Stimulated activated naive B cell treated with anti-CD40 and anti-IgM and Interleukin-4, amounts not matched to agents 10 μg/mL and 1 μg/mL and 100 μg/mL, for 72 hours (primary cell): ENCODE data around the gene DUS1L.

ENCODE experiments used
- ATAC-seq, 2 donors: fragments of 150-1000 bp; cut with Tn5 transposase; replicated peaks; 2 replicates each; pipeline ENCODE4 v1.10.0; 2021; ENCODE audit warnings: moderate library complexity in 1 of 2
- DNase-seq: peaks from one replicate; pipeline ENCODE4 v3.0.0; 2021
- H3K27ac Mint-ChIP-seq: one replicate; pipeline ENCODE4 v1.8.0; 2022; ENCODE audit warnings: mild to moderate bottlenecking, mixed read lengths
- H3K27me3 Mint-ChIP-seq, 2 donors: one replicate each; pipeline ENCODE4 v1.8.0; 2022; ENCODE audit warnings: mixed read lengths in 2 of 2
- H3K36me3 Mint-ChIP-seq, 2 donors: one replicate each; pipeline ENCODE4 v1.8.0; 2022; ENCODE audit warnings: mixed read lengths in 2 of 2, mild to moderate bottlenecking in 1 of 2
- H3K4me1 Mint-ChIP-seq, 2 donors: one replicate each; pipeline ENCODE4 v1.8.0; 2022; ENCODE audit warnings: mixed read lengths in 2 of 2, mild to moderate bottlenecking in 1 of 2
- H3K4me3 Mint-ChIP-seq, 2 donors: one replicate each; pipeline ENCODE4 v1.8.0; 2022; ENCODE audit warnings: mild to moderate bottlenecking in 2 of 2, mixed read lengths in 2 of 2, moderate library complexity in 1 of 2
- H3K9me3 Mint-ChIP-seq, 2 donors: one replicate each; pipeline ENCODE4 v1.8.0; 2022; ENCODE audit warnings: mixed read lengths in 2 of 2, mild to moderate bottlenecking in 1 of 2

The DUS1L gene

DNA sequence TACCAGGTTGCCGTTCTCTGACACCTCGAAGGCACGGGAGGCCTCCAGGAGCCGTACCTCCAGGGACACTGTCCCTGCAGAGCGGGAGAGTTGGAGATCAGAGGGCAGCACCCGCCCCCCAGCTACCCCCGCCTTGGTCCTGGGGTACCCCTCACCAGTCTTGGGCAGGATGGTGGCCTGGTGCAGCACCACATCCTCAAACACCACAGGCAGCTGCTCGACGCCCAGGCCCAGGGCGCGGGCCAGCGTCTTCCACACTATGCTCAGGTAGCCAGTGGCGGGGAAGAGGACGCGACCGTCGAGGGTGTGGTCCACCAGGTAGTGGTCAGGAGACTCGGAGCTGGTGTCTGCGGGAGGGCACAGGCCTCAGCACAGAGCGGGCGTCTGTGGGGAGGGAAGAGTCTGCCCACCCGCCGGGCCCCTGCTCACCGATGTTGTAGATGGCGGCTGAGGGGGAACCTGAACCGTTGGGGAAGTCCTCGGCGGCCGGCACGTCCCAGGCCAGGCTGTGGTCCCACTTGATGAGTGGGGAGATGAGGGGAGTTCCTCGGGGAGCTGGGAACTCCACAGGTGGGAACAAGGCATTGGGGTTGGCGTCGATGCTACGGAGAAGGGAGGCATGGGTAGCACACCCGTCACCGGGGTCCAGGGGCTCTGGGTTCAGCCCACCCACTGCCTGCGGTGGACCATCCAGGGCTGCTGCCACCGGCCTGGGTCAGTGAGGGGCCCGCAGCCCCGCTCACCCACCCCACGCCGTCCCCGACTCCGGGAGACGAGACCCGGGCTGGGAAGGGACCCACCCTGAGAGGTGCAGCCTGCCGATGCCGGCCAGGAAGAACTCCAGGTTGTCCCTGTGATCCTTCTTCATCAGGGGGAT, 22.6 kb upstream of the DUS1L start:
- H3K27ac Mint-ChIP-seq, result no peak overlapping the region
- no peak for DNase-seq
- H3K4me3 Mint-ChIP-seq, result no peak overlapping the region
- H3K27me3 Mint-ChIP-seq, result no peaks in the 10 kb centered on the region
- ATAC-seq, result no peak
- no peaks in the 10 kb centered on the region for H3K9me3 Mint-ChIP-seq
- peaks cover 30 to 33% of the 10 kb centered on the region in 2 donors for H3K36me3 Mint-ChIP-seq
- H3K4me1 Mint-ChIP-seq, result peaks cover 1 to 3% of the 10 kb centered on the region in 2 donors

- Mint-ChIP-seq H3K9me3 (no peaks in the 10 kb centered on the region), H3K4me1 (peaks cover 0 to 2% of the 10 kb centered on the region in 2 donors), H3K27me3 (no peaks in the 10 kb centered on the region), H3K4me3 (no peak overlapping the region), H3K36me3 (peaks cover 34 to 41% of the 10 kb centered on the region in 2 donors), H3K27ac (no peak overlapping the region)
- DNase-seq, result no peak
- no peak for ATAC-seq
Measured at GRCh38 chr17:82086941-82087906, 21.6 kb upstream of the DUS1L start.

- no peaks in the 10 kb centered on the region for H3K27me3 Mint-ChIP-seq
- H3K9me3 Mint-ChIP-seq, result no peaks in the 10 kb centered on the region
- no peak overlapping the region for H3K27ac Mint-ChIP-seq
- peaks cover 0 to 2% of the 10 kb centered on the region in 2 donors for H3K4me1 Mint-ChIP-seq
- peaks cover 35 to 38% of the 10 kb centered on the region in 2 donors for H3K36me3 Mint-ChIP-seq
- DNase-seq (no peak), ATAC-seq (no peak)
- no peak overlapping the region for H3K4me3 Mint-ChIP-seq
Measured at GRCh38 chr17:82085931-82086764, 20.5 kb upstream of the DUS1L start.

DNA sequence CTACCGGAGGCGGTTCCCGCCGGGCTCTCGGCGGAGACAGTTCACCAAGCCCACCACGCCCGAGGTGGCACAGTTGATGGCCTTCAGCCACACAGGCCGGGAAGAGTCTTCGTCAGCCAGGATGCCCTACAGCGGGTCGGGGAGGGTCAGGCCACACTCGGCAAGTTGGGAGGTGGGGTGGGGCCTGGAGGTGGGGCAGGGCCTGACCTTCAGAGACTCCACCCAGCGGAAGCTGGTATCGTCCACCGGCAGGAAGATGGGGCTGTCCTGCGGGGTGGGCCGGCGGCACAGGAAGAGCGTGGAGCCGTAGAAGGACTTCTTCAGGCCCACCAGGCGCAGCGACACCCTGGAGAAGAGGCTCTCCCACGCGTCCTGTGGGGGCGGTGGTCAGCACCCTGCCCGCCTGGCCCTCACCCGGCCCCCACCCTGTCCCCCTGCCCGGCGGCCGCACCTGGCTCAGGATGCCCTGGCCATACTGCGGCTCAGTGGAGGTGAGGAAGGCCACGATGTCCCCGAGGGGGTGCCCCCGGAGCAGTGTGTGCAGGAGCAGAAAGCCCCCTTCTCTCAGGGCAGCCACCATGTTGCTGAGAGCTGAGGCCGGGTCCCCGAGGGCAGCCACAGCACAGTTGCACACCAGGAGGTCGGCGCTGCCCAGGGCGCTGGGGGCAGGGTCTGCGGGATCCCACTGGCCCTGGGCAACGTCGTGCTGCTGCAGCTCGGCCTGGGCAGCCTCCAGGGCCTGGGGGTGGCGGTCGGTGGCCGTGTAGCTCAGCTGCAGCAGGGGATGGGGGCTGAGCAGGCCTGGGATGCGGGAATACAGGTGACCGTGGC, 19.6 kb upstream of the DUS1L start:
- peak overlapping the region in 1 of 2 donors; percentile 14 for H3K4me3 Mint-ChIP-seq
- no peak for DNase-seq
- ATAC-seq, result no peak
- H3K27ac Mint-ChIP-seq, result no peak overlapping the region
- no peaks in the 10 kb centered on the region for H3K9me3 Mint-ChIP-seq
- H3K4me1 Mint-ChIP-seq, result peaks cover 0 to 2% of the 10 kb centered on the region in 2 donors
- no peaks in the 10 kb centered on the region for H3K27me3 Mint-ChIP-seq
- H3K36me3 Mint-ChIP-seq, result peaks cover 38 to 44% of the 10 kb centered on the region in 2 donors

DNA sequence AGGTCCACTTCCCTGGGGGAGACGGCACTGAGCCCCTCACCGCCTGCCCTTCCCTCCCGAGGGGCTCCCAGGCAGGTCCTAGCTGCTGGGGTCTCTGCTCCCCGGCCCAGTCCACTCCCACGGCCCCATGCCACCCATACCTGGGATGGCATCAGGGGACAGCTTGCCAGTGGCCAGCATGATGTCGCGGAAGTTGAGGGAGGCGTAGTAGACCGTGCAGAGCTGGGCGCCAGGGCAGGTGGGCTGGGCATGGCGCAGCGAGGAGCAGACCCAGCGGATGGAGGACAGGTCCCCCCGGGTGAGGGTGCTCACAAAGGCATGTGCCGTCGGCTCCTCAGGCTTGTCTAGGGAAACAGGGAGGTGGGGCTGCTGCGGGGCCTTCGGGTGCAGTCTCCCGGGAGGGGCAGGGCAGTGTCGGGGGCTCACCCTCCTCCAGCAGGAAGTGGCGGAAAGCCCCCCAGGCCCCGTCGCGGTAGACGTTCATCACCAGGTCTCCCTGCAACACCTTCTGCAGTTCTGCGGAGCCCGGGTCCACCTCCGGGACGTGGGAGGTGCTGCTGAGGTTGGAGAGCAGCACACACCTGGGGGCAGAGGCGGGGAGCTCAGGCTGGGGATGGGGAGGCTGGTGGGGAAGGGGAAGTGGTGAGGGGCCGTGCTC, 18.9 kb upstream of the DUS1L start:
- H3K36me3 Mint-ChIP-seq, result peaks cover 43 to 50% of the 10 kb centered on the region in 2 donors
- ATAC-seq (no peak), DNase-seq (no peak)
- H3K4me1 Mint-ChIP-seq, result peaks cover 0 to 2% of the 10 kb centered on the region in 2 donors
- no peak overlapping the region for H3K4me3 Mint-ChIP-seq
- H3K9me3 Mint-ChIP-seq, result no peaks in the 10 kb centered on the region
- no peak overlapping the region for H3K27ac Mint-ChIP-seq
- H3K27me3 Mint-ChIP-seq, result no peaks in the 10 kb centered on the region

GRCh38 chr17:82083533-82084359, 18.1 kb upstream of the DUS1L start:
- peaks cover 48 to 49% of the 10 kb centered on the region in 2 donors for H3K36me3 Mint-ChIP-seq
- H3K9me3 Mint-ChIP-seq, result no peaks in the 10 kb centered on the region
- no peak for DNase-seq
- H3K4me1 Mint-ChIP-seq, result peaks cover 0 to 2% of the 10 kb centered on the region in 2 donors
- no peak overlapping the region for H3K4me3 Mint-ChIP-seq
- peak overlapping the region; percentile 31 for H3K27ac Mint-ChIP-seq
- no peaks in the 10 kb centered on the region for H3K27me3 Mint-ChIP-seq
- no peak for ATAC-seq

- peaks cover 48% of the 10 kb centered on the region in 2 donors for H3K36me3 Mint-ChIP-seq
- H3K9me3 Mint-ChIP-seq, result no peaks in the 10 kb centered on the region
- DNase-seq (no peak), ATAC-seq (no peak)
- H3K4me3 Mint-ChIP-seq, result no peak overlapping the region
- H3K27me3 Mint-ChIP-seq, result no peaks in the 10 kb centered on the region
- peaks cover 2 to 3% of the 10 kb centered on the region in 2 donors for H3K4me1 Mint-ChIP-seq
- peak overlapping the region; percentile 31 for H3K27ac Mint-ChIP-seq
Measured at GRCh38 chr17:82083009-82083408, 17.4 kb upstream of the DUS1L start.

DNA sequence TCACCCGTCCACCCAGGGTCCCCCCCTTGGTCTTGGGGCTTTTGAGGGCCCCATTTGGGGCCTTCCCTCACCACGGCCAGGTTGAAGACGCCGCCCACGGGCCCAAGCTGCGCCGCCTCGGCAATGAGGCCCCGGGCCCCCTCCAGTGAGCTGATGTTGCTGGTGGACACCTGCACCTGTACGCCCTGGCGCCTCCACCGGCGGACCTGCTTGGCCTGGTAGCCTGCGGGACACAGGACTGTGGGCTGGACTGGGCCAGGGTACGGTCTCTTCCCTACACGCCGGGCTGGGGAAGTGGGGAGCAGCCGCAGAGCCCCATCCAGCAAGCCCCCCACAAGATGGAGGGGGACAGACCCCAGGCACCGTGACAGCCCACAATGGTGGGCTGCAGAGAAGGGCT, 16.9 kb upstream of the DUS1L start:
- no peak for ATAC-seq
- Mint-ChIP-seq H3K4me3 (no peak overlapping the region), H3K27ac (no peak overlapping the region), H3K9me3 (no peaks in the 10 kb centered on the region), H3K36me3 (peaks cover 50 to 52% of the 10 kb centered on the region in 2 donors), H3K4me1 (peaks cover 2 to 6% of the 10 kb centered on the region in 2 donors), H3K27me3 (no peaks in the 10 kb centered on the region)
- no peak for DNase-seq

DNA sequence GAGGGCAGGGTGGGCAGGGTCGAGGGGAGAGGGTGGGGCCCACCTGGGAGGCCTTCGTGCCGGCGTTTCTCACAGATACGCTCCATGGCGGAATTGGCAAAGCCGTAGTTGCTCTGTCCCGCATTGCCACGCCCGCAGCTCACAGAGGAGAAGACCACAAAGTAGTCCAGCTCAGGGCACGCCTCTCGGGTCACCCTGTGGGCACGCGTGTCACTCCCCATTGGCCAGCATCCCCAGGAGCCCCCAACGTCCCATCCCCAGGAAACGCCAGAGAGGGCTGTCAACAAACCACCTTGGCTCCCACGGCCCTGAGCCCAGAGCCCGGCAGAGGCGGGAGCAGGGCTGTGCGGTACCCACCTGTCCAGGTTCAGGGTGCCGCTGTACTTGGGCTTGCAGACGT, 16.4 kb upstream of the DUS1L start:
- ATAC-seq (no peak), DNase-seq (no peak)
- no peaks in the 10 kb centered on the region for H3K9me3 Mint-ChIP-seq
- H3K36me3 Mint-ChIP-seq, result peaks cover 50 to 54% of the 10 kb centered on the region in 2 donors
- no peaks in the 10 kb centered on the region for H3K27me3 Mint-ChIP-seq
- no peak overlapping the region for H3K4me3 Mint-ChIP-seq
- peaks cover 2 to 6% of the 10 kb centered on the region in 2 donors for H3K4me1 Mint-ChIP-seq
- H3K27ac Mint-ChIP-seq, result no peak overlapping the region

GRCh38 chr17:82081546-82081945, 15.9 kb upstream of the DUS1L start:
- no peak for ATAC-seq
- H3K9me3 Mint-ChIP-seq, result no peaks in the 10 kb centered on the region
- no peaks in the 10 kb centered on the region for H3K27me3 Mint-ChIP-seq
- H3K4me3 Mint-ChIP-seq, result no peak overlapping the region
- no peak for DNase-seq
- peaks cover 3 to 10% of the 10 kb centered on the region in 2 donors for H3K4me1 Mint-ChIP-seq
- peaks cover 52 to 55% of the 10 kb centered on the region in 2 donors for H3K36me3 Mint-ChIP-seq
- H3K27ac Mint-ChIP-seq, result no peak overlapping the region

- Mint-ChIP-seq H3K9me3 (no peaks in the 10 kb centered on the region), H3K27ac (no peak overlapping the region), H3K27me3 (no peaks in the 10 kb centered on the region), H3K4me3 (no peak overlapping the region), H3K4me1 (peaks cover 4 to 14% of the 10 kb centered on the region in 2 donors), H3K36me3 (peaks cover 49 to 55% of the 10 kb centered on the region in 2 donors)
- DNase-seq (no peak), ATAC-seq (no peak)
Measured at GRCh38 chr17:82080789-82081464, 15.3 kb upstream of the DUS1L start.
